Neural cell (in vitro differentiated cells): ENCODE results near the gene PABPN1L. TPM values are rescaled to one million over a fixed set of nuclear protein-coding genes. Genes with fewer than 3 reads are reported as not detected.

Experiments
- H2AFZ ChIP-seq: fragments of 200-600, 300-800 bp; sonication (generic), shearing (Covaris generic); 2 replicates; pipeline ENCODE4 v1.6.0; 2014; ENCODE audit warnings: low read depth, mild to moderate bottlenecking, antibody characterized with exemption, low read length, moderate library complexity
- H3F3A ChIP-seq: fragments of 200-600 bp; shearing (Covaris generic); 2 replicates; pipeline ENCODE4 v1.6.1; 2016; ENCODE audit warnings: mild to moderate bottlenecking, moderate library complexity, mixed read lengths, antibody characterized with exemption, low read length; ENCODE audit not compliant: insufficient read depth, poor library complexity, severe bottlenecking
- H3K27ac ChIP-seq: fragments of 200-600, 300-800 bp; sonication (generic), shearing (Covaris generic); 2 replicates; pipeline ENCODE4 v1.5.1; 2014; ENCODE audit warnings: mild to moderate bottlenecking, low read length, moderate library complexity
- H3K27me3 ChIP-seq: fragments of 300-800, 200-600 bp; sonication (generic), shearing (Covaris generic); 2 replicates; pipeline ENCODE4 v1.6.0; 2014; ENCODE audit warnings: mild to moderate bottlenecking, low read depth, low read length, moderate library complexity; ENCODE audit not compliant: insufficient read depth
- H3K36me3 ChIP-seq: fragments of 300-800, 200-600 bp; sonication (generic), shearing (Covaris generic); 2 replicates; pipeline ENCODE4 v1.5.1; 2014; ENCODE audit warnings: mild to moderate bottlenecking, antibody characterized with exemption, low read length, moderate library complexity; ENCODE audit not compliant: insufficient read depth
- H3K4me2 ChIP-seq: fragments of 300-800, 200-600 bp; sonication (generic), shearing (Covaris generic); 2 replicates; pipeline ENCODE4 v1.6.0; 2014; ENCODE audit warnings: mild to moderate bottlenecking, low read length
- H3K4me3 ChIP-seq: fragments of 300-800, 200-600 bp; sonication (generic), shearing (Covaris generic); 2 replicates; pipeline ENCODE4 v1.5.1; 2014; ENCODE audit warnings: mild to moderate bottlenecking, low read length, moderate library complexity
- H3K79me2 ChIP-seq: fragments of 200-600 bp; shearing (Covaris generic); replicated peaks from 2 replicates; pipeline ENCODE4 v1.6.0; 2014; ENCODE audit warnings: mild to moderate bottlenecking, low read length, moderate library complexity; ENCODE audit not compliant: insufficient read depth
- H3K9ac ChIP-seq: fragments of 300-800, 200-600 bp; sonication (generic), shearing (Covaris generic); 2 replicates; pipeline ENCODE4 v1.6.1; 2016; ENCODE audit warnings: mild to moderate bottlenecking, low read length, mixed read lengths
- H3K9me2 ChIP-seq: fragments of 200-600 bp; shearing (Covaris generic); 2 replicates; pipeline ENCODE4 v1.6.1; 2016; ENCODE audit warnings: mild to moderate bottlenecking, low read length, mixed read lengths; ENCODE audit not compliant: insufficient read depth
- H3K9me3 ChIP-seq: fragments of 200-600, 300-800 bp; sonication (generic), shearing (Covaris generic); 2 replicates; pipeline ENCODE4 v1.6.1; 2016; ENCODE audit warnings: mild to moderate bottlenecking, mixed run types, low read length, moderate library complexity, mixed read lengths
- H4K20me1 ChIP-seq: fragments of 200-600 bp; shearing (Covaris generic); 2 replicates; pipeline ENCODE4 v1.6.1; 2016; ENCODE audit warnings: mild to moderate bottlenecking, mixed run types; ENCODE audit not compliant: insufficient read depth
- CTCF ChIP-seq: fragments of 450-650 bp; IDR thresholded peaks from 2 replicates; pipeline ENCODE4 v1.5.1; 2014; ENCODE audit warnings: antibody characterized with exemption, mild to moderate bottlenecking, moderate library complexity; ENCODE audit not compliant: poor library complexity, severe bottlenecking
- EP300 ChIP-seq: fragments of 450-650 bp; conservative IDR thresholded peaks from 2 replicates; pipeline ENCODE4 v1.6.1; 2014; ENCODE audit warnings: antibody characterized with exemption, mild to moderate bottlenecking, moderate library complexity; ENCODE audit not compliant: poor library complexity, severe bottlenecking
- EZH2 ChIP-seq: fragments of 200-600, 300-800 bp; shearing (Covaris generic), sonication (generic); IDR thresholded peaks from 2 replicates; pipeline ENCODE4 v1.6.1; 2014; ENCODE audit warnings: antibody characterized with exemption, low read length, borderline replicate concordance, mild to moderate bottlenecking; ENCODE audit not compliant: insufficient read depth, poor library complexity, severe bottlenecking
- MXI1 ChIP-seq: fragments of 450-650 bp; conservative IDR thresholded peaks from 2 replicates; pipeline ENCODE4 v1.6.1; 2014; ENCODE audit warnings: antibody characterized with exemption, mild to moderate bottlenecking; ENCODE audit not compliant: poor library complexity, severe bottlenecking
- POLR2AphosphoS5 ChIP-seq: IDR thresholded peaks from 2 replicates; pipeline ENCODE4 v1.6.1; 2012
- RAD21 ChIP-seq: fragments of 450-650 bp; conservative IDR thresholded peaks from 2 replicates; pipeline ENCODE4 v1.6.1; 2014; ENCODE audit warnings: antibody characterized with exemption, mild to moderate bottlenecking, moderate library complexity
- REST ChIP-seq: IDR thresholded peaks from 2 replicates; pipeline ENCODE4 v1.6.1; 2012; ENCODE audit warnings: borderline replicate concordance
- SMC3 ChIP-seq: fragments of 450-650 bp; conservative IDR thresholded peaks from 2 replicates; pipeline ENCODE4 v1.6.1; 2014; ENCODE audit warnings: antibody characterized with exemption, mild to moderate bottlenecking, moderate library complexity; ENCODE audit not compliant: poor library complexity
- TAF1 ChIP-seq: IDR thresholded peaks from 2 replicates; pipeline ENCODE4 v1.6.1; 2012; ENCODE audit warnings: low read depth
- polyA plus RNA-seq: library from polyadenylated mRNA; depleted of rRNA; stranded (reverse); fragments of >200 nt; gene quantifications from 2 replicates; pipeline ENCODE4 v1.2.3, GENCODE V29; 2014

PABPN1L gene
- polyA plus RNA-seq, 1 donor from 2014 or later = 0.20 TPM

- H3K27me3 ChIP-seq = no peaks in the 10 kb centered on the region
- TF ChIP-seq MXI1 (no peak), REST (no peak), RAD21 (no peak), EZH2 (no peak), EP300 (no peak), TAF1 (no peak), SMC3 (no peak), POLR2AphosphoS5 (no peak), CTCF (no peak)
These were observed 30.0 kb upstream of the PABPN1L start for GRCh38 chr16:88896238-88897070.

GRCh38 chr16:88895335-88895734, 28.9 kb upstream of the PABPN1L start:
- H2AFZ ChIP-seq = no peak overlapping the region
- no peaks in the 10 kb centered on the region for H3K9me3 ChIP-seq
- H3K79me2 ChIP-seq = no peaks in the 10 kb centered on the region
- no peaks in the 10 kb centered on the region for H3K36me3 ChIP-seq
- H4K20me1 ChIP-seq = no peaks in the 10 kb centered on the region
- TF ChIP-seq EZH2 (no peak), RAD21 (no peak), TAF1 (no peak), MXI1 (no peak)
- H3K9me2 ChIP-seq = no peaks in the 10 kb centered on the region
- H3K27me3 ChIP-seq = no peaks in the 10 kb centered on the region
- no peak overlapping the region for H3K4me2 ChIP-seq
- no peaks in the 10 kb centered on the region for H3F3A ChIP-seq
- no peak overlapping the region for H3K27ac ChIP-seq
- H3K9ac ChIP-seq = no peak overlapping the region
- H3K4me3 ChIP-seq = no peak overlapping the region

More at GRCh38 chr16:88896238-88897070, 30.0 kb upstream of the PABPN1L start:
- Histone ChIP-seq H4K20me1 (no peaks in the 10 kb centered on the region), H3K4me2 (no peak overlapping the region), H3K27ac (no peak overlapping the region), H3K9me3 (no peaks in the 10 kb centered on the region), H3K4me3 (no peak overlapping the region), H3K9ac (no peak overlapping the region), H3K9me2 (no peaks in the 10 kb centered on the region), H2AFZ (no peak overlapping the region), H3K36me3 (no peaks in the 10 kb centered on the region), H3K79me2 (no peaks in the 10 kb centered on the region), H3F3A (no peaks in the 10 kb centered on the region)
